Measurements from ENCODE around the gene PSTPIP1.

Gene PSTPIP1

DNA sequence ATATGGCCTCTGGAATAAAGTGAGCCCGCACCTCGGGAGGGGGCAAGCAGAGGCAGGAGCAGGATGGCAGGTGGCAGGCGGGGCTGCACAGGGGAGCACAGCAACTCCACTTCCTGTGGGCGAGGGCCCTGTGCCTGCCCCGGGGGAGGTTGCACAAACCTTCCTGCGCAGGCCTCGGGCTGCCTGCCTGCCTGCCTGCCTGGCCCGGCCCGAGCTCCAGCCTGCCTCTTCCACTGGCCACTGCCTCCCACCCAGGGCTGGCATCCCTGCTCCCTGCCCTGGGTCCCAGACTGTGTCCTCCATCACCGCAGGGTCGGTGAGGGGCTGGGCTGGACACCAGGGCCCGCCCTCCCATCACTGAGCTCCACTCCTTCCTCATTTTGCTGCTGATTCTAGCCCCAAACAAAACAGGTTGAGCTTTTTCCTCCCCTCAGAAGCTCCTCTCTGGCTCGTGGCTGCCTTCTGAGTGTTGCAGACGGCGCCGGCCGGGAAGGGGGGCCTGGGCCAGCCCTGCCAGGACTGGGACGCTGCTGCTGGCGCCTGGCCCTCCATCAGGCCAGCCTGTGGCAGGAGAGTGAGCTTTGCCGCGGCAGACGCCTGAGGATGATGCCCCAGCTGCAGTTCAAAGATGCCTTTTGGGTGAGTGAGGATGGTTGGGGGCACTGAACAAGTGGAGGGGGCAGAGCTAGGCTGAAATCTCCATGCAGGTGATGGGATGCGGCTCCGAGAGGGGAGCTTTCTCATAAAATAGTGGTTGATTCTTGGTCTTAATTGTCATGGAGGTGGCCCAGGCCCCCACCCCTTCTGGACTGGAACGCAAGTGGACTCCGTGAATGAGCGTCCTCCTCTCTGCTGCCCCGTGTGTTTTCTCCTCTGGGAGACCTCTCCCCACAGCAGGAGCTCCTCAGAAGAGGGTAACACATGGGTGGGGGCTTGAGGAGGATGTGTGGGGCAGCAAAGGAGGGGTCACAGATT, at the start of gene PSTPIP1:
Gene PSTPIP1, plus strand, starts transcription at position 156 of the 975 bp plus-strand sequence. Its CDS starts 448 bp downstream, at position 604.
- H3K4me3 ChIP-seq (ENCODE audit: low read depth, low read length), result peak within 1 kb of the TSS; percentile 67
- TF ChIP-seq, protein P1, sequence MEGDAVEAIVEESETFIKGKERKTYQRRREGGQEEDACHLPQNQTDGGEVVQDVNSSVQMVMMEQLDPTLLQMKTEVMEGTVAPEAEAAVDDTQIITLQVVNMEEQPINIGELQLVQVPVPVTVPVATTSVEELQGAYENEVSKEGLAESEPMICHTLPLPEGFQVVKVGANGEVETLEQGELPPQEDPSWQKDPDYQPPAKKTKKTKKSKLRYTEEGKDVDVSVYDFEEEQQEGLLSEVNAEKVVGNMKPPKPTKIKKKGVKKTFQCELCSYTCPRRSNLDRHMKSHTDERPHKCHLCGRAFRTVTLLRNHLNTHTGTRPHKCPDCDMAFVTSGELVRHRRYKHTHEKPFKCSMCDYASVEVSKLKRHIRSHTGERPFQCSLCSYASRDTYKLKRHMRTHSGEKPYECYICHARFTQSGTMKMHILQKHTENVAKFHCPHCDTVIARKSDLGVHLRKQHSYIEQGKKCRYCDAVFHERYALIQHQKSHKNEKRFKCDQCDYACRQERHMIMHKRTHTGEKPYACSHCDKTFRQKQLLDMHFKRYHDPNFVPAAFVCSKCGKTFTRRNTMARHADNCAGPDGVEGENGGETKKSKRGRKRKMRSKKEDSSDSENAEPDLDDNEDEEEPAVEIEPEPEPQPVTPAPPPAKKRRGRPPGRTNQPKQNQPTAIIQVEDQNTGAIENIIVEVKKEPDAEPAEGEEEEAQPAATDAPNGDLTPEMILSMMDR (IDR thresholded peaks at IDR 0.05; ENCODE audit: low read depth, low read length, missing control alignments), result no peak
- no peak for DNase-seq (ENCODE audit: low read depth)

DNA sequence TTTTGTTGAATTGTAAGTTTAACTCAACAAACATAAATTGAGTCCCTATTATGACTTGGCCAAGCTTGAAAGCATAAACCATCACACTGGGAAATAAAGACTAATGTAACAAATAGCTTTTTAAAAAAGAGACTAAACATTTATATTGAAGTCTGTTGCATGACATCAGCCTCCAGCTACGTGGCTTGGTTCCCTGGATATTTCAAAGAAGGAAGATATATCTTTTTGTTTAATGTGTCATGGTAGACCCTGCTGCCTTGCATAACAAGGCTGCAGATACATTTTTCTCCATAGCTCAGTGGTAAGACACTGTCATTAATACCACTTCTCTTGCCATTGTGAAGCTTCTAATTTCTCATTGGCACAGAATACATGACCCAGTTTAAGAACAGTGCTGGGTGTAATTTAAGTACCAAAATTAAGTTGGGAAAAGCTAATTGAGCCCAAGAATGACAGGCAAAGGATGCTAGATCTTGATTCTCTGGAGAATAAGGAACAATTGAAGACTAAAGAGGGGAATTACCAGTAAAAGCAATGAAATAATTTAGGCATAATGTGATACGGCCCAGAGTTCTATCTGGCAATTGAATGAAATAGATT, 49.3 kb upstream of the PSTPIP1 start:
- DNase-seq (ENCODE audit: low read depth), result no peak
- TF ChIP-seq, protein P1 (IDR thresholded peaks at IDR 0.05; ENCODE audit: low read depth, low read length, missing control alignments), result no peak
- H3K4me3 ChIP-seq (ENCODE audit: low read depth, low read length), result no peak overlapping the region

DNA sequence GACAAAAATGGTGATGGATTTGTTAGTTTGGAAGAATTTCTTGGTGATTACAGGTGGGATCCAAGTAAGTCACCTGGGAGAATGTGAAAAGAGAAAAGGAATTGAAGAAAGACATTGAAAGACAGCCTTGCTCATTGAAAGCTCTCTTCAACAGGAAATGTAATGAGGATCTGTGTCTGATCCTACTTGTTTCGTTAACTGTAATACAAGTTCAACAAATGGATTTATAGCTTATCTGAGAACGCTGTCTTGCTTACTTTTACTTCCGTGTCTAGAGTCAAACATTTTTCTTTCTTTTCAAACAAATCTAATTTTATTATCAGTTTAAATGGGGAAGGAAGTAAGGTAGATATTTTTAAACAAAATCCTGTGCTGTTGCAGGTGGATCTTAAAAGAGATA, 47.5 kb upstream of the PSTPIP1 start:
- H3K4me3 ChIP-seq (ENCODE audit: low read depth, low read length), result no peak overlapping the region
- TF ChIP-seq, protein P1 (IDR thresholded peaks at IDR 0.05; ENCODE audit: low read depth, low read length, missing control alignments), result no peak
- no peak for DNase-seq (ENCODE audit: low read depth)

DNA sequence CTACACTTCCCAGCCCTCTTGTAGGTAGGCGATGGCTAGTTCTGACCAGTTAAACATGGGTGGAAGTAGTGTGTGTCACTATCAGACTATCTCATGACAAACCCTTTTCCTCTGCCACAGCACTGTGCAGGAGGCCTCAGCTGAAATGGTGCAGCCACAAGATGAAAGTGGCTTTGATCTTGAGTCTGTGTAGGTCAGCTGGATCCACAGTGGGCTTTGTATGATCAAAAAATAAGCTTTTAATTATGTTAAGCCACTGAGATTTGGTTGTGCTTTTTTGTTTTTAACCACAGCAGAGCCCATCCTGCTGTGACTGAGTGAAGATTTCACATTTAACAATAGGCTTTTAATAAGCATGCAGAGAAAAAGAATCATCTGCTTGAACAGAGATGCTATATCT, 43.7 kb upstream of the PSTPIP1 start:
- no peak overlapping the region for H3K4me3 ChIP-seq (ENCODE audit: low read depth, low read length)
- TF ChIP-seq, protein P1 (IDR thresholded peaks at IDR 0.05; ENCODE audit: low read depth, low read length, missing control alignments), result no peak
- DNase-seq (ENCODE audit: low read depth), result no peak

DNA sequence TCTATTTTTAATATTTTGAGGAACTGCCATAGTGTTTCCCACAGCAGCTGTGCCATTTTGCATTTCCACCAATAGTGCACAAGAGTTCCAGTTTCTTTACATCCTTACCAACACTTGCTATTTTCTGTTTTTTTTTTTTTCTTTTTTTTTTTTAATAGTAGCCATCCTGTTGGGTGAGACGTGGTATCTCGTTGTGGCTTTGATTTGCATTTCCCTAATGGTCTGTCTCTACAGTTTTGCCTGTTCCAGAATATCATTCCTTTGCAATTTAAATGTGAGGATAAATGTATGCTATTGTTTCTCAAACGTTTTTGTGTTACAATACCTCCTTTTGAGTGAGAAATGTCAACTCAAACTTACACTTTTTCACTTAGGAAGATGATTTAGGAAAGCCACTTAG, 41.0 kb upstream of the PSTPIP1 start:
- H3K4me3 ChIP-seq (ENCODE audit: low read depth, low read length), result no peak overlapping the region
- DNase-seq (ENCODE audit: low read depth), result no peak
- TF ChIP-seq, protein P1 (IDR thresholded peaks at IDR 0.05; ENCODE audit: low read depth, low read length, missing control alignments), result no peak

DNA sequence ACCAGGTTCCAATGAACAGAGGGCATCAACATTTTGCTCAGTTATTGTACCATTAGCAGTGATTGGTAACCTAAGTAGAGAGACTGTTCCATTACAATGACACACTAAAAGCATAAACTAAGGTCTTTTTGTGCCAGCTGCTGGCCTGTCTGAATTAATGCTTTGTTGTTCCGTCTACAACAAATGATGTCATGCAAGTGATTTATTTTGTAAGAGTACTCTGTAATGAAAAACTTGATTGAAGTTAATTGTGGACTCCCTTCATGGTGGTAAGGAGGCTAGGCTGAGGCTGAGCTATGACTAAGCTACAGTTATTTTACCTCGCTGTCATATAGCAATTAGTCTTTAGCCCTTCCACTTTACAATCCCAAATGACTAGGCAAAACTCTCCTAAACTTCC, 40.2 kb upstream of the PSTPIP1 start:
- DNase-seq (ENCODE audit: low read depth), result no peak

More for the DNA sequence above, 40.2 kb upstream of the PSTPIP1 start:
- TF ChIP-seq, protein P1 (IDR thresholded peaks at IDR 0.05; ENCODE audit: low read depth, low read length, missing control alignments), result no peak
- no peak overlapping the region for H3K4me3 ChIP-seq (ENCODE audit: low read depth, low read length)

All from GM12864 (cell line).